NOMO-1 treated with dmso at 0.1 percent for 144 hours (cell line): ENCODE data around the gene KLHL10.

Experiments
- DNase-seq: peaks from one replicate; lab custom pipeline; 2025; ENCODE audit not compliant: unreplicated experiment; lab: John Stamatoyannopoulos, UW

Gene KLHL10

GRCh38 chr17:41837761-41838538 is at the start of gene KLHL10:
KLHL10 (plus strand) TSS chr17:41837825; CDS start chr17:41837933, 108 bp downstream.
- DNase-seq = no peak

DNA sequence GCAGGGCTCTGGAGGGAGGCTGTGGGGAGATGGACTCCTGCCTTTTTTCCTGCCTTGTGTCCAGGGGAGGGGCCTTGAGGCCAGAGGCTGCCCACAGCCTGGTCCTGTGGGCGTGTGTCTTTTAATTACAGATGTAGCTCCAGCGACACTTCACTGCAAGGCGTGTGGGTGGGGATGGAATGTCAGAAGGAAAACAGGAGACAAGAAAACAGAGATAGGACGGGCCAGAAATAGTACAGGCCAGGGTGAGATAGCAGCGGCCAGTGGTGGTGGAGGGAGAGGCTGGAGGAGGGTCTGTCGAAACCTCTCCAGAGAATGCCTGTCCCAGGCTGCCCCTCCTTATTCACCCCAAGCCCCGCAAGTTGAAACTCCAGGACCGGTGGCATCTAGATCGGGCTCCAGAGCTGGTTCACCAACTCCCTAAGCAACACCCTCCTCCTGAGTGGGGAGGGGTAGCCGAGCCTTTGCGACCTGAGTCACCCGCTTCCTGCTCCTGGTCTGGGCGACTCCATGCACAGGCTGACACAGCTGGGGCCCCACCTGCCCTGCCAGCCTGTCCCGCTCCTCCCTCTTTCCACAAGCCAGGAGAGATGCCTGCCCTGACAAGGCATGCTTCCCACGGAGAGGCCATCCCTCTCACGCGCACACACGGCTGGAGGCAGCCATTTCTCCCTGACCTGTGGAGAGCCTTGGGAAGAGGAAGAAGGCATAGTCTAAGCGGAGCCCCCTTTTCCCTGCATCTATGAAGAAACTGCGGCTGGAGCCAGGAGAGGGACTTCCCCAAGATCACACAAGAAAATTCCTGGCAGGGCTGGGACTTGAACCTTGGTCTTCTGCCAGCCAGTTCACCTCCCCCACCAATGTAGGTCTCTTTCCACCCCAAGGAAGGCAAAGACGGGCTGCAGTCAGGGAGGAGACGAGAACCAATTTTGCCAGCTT is 44.5 kb upstream of the KLHL10 start:
- DNase-seq = no peak

DNA sequence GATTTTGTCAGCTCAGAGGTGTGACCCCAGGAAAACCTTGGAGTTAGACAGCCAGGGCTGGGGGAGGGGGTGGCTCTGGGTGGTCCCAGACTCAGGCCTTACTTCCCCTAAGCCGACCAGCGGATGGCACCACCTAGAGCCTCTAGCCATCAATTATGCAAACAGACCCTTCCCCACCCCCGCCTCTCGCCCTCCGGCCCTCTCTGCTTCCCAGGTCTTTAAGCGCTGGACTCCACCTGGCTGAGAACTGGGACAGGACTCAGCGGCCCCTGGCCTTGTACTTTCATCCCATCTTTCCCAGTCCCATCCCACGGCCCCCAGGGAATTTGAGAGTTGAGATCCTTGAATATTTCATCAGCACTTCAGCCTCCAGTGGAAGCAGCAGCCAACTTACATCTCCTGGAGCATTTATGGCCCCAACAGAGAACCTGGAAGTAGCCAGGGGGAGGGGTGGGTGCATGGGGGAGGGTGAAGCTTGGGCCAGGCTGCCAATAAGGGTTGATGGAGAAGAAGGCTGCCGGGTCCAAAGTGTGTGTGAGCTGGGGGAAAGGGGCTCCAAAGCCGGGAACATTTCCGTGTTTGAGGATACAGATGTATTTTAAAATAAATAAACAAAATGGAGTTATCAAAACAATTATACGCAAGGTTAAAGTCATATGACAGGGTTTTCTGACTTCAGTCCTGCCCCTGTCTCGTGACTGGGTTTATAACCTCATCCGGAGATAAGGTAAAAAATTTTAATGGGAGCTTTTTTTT is 43.7 kb upstream of the KLHL10 start:
- no peak for DNase-seq

- DNase-seq = no peak
Measured at GRCh38 chr17:41794540-41794975, 43.1 kb upstream of the KLHL10 start.

- no peak for DNase-seq
Measured at GRCh38 chr17:41796121-41796895, 41.3 kb upstream of the KLHL10 start.

DNA sequence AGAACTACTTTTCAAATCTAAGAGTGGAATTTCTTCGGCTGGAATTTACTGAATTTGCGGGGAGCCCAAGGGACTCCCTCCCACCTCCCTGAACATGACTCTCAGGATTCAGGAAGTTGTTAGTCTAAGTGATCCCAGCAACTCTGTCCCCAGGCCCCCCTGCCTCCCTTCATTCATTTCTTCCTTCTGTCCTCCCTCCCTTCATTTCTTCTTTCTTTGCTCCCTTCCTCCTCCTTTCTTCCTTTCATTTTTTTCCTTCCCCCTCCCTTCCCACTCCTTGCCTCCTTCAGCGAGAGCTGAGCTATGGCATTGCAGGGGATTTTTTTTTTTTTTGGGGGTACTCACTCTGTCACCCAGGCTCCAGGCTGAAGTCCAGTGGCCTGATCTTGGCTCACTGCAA is 40.2 kb upstream of the KLHL10 start:
- no peak for DNase-seq

DNA sequence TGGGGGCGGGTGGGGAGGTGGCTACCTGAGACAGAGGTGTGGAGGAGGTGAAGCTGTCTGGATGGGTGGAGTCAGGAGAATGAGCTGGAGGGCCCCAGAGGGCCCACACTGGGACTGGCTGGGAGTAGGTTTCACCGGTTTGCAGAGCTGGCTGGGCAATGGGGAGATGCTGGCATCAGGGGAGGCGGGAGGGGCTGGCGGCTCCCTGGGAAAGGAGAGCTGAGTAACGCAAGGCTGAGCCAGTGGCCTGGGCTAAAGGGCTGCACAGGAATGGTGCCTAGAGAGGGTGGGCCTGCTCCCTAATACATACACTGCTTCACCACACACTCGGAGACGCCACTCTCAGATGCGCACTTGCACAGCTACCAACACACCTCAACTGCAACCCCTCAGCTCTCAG is 38.3 kb upstream of the KLHL10 start:
- DNase-seq = no peak

DNA sequence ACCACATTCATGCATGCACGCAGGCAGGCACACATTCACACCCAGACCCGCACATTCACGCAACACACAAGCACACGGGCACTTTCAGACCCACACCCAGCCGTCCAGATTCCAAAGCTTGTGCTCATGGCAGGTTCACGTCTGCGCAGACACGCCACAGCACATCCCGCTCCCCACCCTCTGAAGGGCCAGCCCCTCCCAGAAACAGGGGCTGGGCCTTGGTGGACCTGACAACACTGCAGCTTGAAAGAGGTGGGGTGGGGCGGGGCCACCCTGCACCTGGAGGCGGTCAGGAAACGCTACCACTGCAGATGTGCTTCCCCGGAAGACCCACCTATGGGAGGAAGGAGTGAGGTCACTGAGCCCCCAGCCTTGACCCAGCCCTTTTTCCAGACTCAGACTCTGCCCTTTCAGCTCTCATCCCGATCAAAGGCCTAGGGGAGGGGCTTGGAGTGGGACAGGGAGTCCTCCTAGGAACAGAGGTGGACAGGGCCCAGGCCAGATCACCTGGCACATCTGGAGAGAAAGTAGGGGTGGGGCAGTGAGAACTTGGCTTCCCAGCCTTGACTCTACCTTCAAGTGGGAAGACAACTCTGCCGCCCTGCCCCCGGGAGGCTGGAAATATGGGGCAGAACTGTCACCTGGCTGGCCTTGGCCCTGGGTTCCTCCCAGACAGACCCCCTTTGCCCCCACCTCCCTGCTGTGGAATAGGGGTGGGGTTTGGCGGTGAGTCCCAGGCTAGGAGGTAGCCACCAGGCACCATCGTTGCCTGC is 36.8 kb upstream of the KLHL10 start:
- no peak for DNase-seq

DNA sequence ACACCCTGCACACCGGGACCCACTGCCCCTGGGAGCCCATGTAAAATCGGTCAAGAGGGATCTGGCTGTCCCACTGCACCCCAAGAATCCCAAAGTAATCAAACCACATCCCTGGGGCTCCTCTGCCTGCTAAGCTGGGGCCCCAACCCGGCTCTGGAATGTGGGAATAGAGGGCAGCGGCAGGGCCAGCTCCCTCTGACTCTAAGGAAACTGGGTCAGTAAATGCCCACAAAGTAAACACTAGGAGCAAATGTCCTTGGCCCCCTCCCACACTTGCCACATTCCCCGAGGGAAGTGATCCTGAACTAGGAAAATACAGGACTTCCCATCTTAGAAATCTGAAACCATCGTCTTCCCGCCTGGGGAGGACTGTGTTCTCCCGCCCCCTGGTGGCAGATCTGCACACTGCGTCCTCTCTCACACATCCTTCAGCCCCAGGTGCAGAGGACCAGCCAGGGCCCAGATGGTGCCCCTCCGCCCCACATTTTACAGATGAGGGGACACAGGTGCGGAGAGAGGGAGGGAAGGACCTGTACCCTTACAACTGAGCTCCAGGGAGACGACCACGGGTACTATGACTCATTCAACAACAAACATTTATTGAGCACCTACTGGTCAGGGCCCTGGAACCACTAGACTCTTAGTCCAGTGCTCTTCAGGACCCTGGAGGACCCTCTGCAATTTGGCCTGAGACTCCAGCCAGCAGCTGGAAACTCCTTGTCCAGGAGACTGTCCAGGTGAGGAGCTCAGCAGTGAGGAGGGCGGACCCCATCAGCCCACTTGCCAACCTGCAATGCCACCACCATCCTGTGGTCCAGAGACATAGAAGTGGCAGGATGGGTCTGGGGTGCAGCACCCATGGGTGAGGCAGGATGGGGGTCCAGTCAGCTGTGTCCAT is 36.0 kb upstream of the KLHL10 start:
- no peak for DNase-seq

DNA sequence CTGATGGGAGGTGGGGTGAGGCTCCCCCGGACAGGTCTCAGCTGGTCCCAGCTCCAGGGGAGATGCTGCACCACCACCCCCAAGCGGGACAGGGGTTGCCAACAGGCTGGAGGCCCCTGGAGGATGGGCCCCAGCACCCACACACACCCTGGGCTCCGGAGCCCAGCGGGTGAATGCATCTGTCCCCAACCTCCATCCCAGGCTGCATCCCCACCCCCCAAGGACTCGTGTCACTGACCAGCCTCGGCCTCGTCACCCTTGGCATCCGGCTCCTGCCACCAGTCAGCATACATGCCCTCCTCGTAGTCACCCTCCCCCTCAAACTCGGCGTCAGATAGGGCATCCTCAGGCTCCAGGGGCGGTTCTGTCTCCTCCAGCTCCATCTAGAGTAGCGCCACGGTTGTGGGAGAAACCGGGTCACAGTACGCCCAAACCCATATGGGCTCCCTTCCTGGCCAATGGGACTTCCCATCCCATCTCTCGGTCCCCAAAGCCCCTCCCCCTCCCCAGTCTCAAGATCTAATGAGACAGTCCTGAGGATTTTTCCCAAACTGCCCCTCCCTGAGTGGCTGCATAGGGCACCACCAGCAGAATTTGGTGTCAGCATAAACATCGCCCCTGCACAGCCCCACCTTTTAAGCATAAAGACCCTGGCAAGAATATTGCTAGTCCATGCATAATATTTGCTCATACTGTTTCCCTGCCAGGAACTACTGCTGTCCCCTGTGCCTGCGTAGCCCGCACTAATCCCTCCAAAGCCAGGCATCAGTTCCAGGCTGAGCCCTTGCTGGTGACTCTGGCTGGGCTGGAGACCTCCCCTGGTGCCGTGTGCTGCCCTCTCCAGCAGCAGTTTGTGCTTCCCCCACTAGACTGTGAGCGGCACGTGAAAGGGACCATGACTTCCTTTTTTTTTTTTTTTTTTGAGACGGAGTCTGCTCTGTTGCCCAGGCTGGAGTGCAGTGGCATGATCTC is 34.3 kb upstream of the KLHL10 start:
- peak; percentile 44 for DNase-seq

DNA sequence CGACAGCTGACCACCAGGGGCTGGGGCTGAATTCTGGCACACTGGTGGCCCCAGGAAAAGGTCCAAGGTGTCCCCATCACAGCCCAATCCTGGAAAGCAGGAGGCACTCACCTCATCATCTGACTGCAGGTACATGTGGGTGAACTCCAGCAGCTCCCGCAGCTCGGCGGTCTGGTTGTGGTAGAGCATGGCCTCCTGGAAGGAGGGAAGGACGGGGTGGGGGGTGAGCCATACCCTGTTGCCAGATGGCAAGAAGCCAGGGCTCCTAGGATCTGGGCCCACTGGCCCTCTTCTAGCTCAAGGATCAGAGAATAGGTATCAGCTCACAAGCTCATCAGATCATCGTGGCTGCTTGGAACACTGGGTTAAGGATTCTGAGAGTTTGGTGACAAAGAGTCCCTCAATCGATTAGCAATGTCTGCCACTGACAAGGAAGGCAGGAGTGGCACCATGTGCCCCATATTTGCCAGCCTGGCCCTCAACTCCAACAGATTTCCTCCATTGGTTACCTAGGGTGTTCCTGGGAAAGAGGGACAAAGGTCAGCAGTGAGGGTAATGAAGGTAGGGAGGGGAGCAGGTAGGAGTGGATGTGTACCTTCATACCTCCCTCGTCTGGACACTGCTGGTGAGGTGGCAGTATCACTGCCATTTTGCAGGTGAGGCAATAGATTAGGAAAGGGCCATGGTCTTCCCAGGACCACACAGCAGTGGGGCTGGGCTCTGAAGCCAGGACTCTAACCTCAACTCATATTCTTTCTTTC is 30.8 kb upstream of the KLHL10 start:
- no peak for DNase-seq

- no peak for DNase-seq
Measured at GRCh38 chr17:41810659-41811548, 26.7 kb upstream of the KLHL10 start.

DNA sequence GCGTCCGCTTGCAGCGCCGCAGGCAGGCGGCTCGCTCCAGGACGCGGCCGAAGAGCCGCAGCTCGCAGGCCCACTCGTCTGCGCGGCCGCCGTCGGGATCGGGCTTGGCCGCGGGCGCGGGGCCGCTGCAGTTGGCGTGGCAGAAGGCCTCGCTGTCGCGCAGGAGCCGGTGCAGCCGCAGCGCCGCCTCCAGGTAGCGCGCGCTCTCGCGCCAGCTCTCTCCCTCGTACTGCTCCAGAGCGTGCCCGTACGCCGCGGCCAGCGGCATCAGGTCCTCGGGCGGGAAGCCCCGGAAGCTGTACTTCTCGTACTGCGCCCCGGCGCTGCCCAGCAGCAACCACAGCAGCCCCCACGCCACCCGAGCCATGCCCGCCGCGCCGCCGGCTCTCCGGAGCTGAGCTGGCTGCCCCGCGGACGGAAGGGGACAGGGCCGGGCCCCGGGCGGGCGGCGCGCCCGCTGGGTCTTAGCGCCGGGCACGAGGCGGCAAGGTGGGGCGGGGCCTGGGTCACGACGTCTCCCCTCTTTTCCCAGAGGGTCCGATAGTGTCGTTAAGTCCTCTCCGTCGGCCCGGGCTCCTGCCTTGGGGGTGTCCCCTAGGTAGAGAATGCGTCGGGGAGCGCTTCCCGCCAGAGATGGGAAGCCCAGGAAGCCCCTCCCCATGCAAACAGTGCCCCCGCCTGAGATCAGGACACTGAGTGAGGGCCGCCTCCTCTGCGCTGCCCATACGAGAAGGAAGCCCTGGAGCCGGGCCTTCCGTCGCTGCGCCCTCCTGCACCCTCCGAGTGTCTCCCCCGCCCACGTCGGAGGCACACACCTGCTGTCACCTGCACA is 25.9 kb upstream of the KLHL10 start, which contains the start of gene P3H4:
TSS of gene P3H4 (minus strand) at position 401 of the 832 bp plus-strand sequence. CDS start at position 367, 34 bp downstream.
- peak; percentile 60 for DNase-seq

DNA sequence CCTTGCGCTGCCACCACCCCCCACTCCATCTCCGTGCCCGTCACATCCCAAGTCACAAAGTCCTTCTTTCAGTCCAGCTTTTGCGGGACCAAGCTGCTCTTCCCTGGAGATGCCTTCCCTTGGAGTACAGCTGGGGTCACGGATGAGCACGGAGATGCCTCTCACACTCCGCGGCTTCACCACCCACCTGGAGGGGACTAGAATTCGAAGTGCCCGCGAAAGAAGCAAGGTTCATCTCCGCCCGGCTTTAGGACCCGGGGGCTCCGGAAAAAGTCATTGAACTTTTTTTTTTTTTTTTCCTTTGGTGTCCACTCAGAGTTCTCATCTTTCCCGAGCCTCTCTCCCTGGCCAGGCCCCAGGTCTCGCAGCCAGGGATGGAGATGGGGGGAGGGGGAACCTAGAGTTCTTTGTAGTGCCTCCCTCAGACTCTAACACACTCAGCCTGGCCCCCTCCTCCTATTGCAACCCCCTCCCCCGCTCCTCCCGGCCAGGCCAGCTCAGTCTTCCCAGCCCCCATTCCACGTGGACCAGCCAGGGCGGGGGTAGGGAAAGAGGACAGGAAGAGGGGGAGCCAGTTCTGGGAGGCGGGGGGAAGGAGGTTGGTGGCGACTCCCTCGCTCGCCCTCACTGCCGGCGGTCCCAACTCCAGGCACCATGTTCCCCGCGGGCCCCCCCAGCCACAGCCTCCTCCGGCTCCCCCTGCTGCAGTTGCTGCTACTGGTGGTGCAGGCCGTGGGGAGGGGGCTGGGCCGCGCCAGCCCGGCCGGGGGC is 25.1 kb upstream of the KLHL10 start, which contains the start of gene FKBP10:
TSS of gene FKBP10 (plus strand) at position 624 of the 771 bp plus-strand sequence. CDS start at position 655, 31 bp downstream.
- no peak for DNase-seq
